K562 (cell line): ENCODE results near the gene TRIM2. TPM values are rescaled to one million over a fixed set of nuclear protein-coding genes. Genes with fewer than 3 reads are reported as not detected.

Source experiments
- ATF1 ChIP-seq, 2 experiments: fragments of 450-650 bp in 1 of 2; IDR thresholded peaks; 2 replicates each; pipeline ENCODE4 v1.6.1; 2016; ENCODE audit warnings: missing compliant biosample characterization in 1 of 2, missing genetic modification characterization in 1 of 2
- CBX5 ChIP-seq: IDR thresholded peaks from 2 replicates; pipeline ENCODE4 v1.6.1; 2014; ENCODE audit warnings: low read depth, borderline replicate concordance
- CHAMP1 ChIP-seq: fragments of 450-650 bp; IDR thresholded peaks from 2 replicates; pipeline ENCODE4 v1.6.1; 2016; ENCODE audit warnings: mild to moderate bottlenecking
- ILK ChIP-seq: fragments of 450-650 bp; IDR thresholded peaks from 2 replicates; pipeline ENCODE4 v1.6.1; 2016; ENCODE audit warnings: missing genetic modification characterization, low read depth, mild to moderate bottlenecking, missing compliant biosample characterization, moderate library complexity, borderline replicate concordance
- KDM2B ChIP-seq: fragments of 250-450 bp; sonication (Bioruptor Pico); IDR thresholded peaks from 2 replicates; pipeline ENCODE4 v1.8.0; 2021; ENCODE audit warnings: mild to moderate bottlenecking, moderate library complexity
- NCOR1 ChIP-seq: fragments of 450-650 bp; IDR thresholded peaks from 2 replicates; pipeline ENCODE4 v1.6.1; 2016; ENCODE audit warnings: mild to moderate bottlenecking, moderate library complexity
- POLR2H ChIP-seq: IDR thresholded peaks from 2 replicates; pipeline ENCODE4 v1.6.1; 2016; ENCODE audit warnings: missing genetic modification characterization, low read depth, mild to moderate bottlenecking, control low read depth, missing compliant biosample characterization, moderate library complexity
- RBM17 ChIP-seq: fragments of 200-400 bp; formaldehyde crosslinking; IDR thresholded peaks from 2 replicates; pipeline ENCODE4 v1.6.1; 2017; ENCODE audit warnings: low read depth, mild to moderate bottlenecking, low read length, borderline replicate concordance
- SAP30 ChIP-seq: fragments of 200-600 bp; sonication (generic); IDR thresholded peaks from 2 replicates; pipeline ENCODE4 v1.6.1; 2012; ENCODE audit warnings: borderline replicate concordance, low read depth, mild to moderate bottlenecking, moderate library complexity, low read length, control low read depth, inconsistent platforms; ENCODE audit not compliant: insufficient read depth, poor library complexity, severe bottlenecking
- SMAD3 ChIP-seq: fragments of 450-650 bp; formaldehyde crosslinking; conservative IDR thresholded peaks from 2 replicates; pipeline ENCODE4 v1.4.0; 2020; ENCODE audit warnings: mild to moderate bottlenecking
- SRF ChIP-seq, 2 experiments: fragments of 250-450, 450-650 bp in 1 of 2; sonication (Bioruptor Pico) in 1 of 2; sonication (generic) in 1 of 2; formaldehyde crosslinking; IDR thresholded peaks; 2 replicates each; pipeline versions ENCODE4 v1.5.0 to v1.5.1; 2020 to 2022; ENCODE audit warnings: mild to moderate bottlenecking in 1 of 2, missing genetic modification reagents in 1 of 2
- TAF1 ChIP-seq: IDR thresholded peaks from 2 replicates; pipeline ENCODE4 v1.6.1; 2011; ENCODE audit warnings: mild to moderate bottlenecking, low read length, moderate library complexity; ENCODE audit not compliant: insufficient read depth, control insufficient read depth, severe bottlenecking; ENCODE audit errors: extremely low read depth
- TAL1 ChIP-seq: fragments of 450-650 bp; IDR thresholded peaks from 2 replicates; pipeline ENCODE4 v1.6.1; 2016; ENCODE audit warnings: mild to moderate bottlenecking
- ZNF277 ChIP-seq: fragments of 250-450 bp; sonication (Bioruptor Pico); IDR thresholded peaks from 2 replicates; pipeline ENCODE4 v1.8.0; 2022; ENCODE audit warnings: inconsistent platforms, mild to moderate bottlenecking, moderate library complexity, borderline replicate concordance
- ZNF511 ChIP-seq: sonication (generic); formaldehyde crosslinking; IDR thresholded peaks from 2 replicates; pipeline ENCODE4 v1.8.0; 2022; ENCODE audit warnings: mild to moderate bottlenecking, missing genetic modification reagents
- ZNF699 ChIP-seq: fragments of 250-450 bp; sonication (Bioruptor Pico); IDR thresholded peaks from 2 replicates; pipeline ENCODE4 v1.8.0; 2021; ENCODE audit warnings: mild to moderate bottlenecking, moderate library complexity; ENCODE audit not compliant: insufficient replicate concordance
- polyA plus RNA-seq, 8 experiments: library from polyadenylated mRNA; depleted of rRNA in 4 of 8; stranded (reverse) in 5 of 8; unstranded in 3 of 8; fragments of >200 nt; fragmentation: Nextera tagmentation in 2 of 8; fragmentation: Illumina TruSeq in 1 of 8; extraction: Ambion mirVana in 2 of 8; extraction: Trizol in 1 of 8; gene quantifications; 2 replicates each; pipeline versions ENCODE4 v1.2.1 to v1.2.3, GENCODE V29; 2011 to 2014; ENCODE audit warnings: inconsistent platforms in 1 of 8, missing spikeins in 1 of 8
- total RNA-seq, 7 experiments: library from RNA; depleted of rRNA in 6 of 7; stranded (reverse); fragments of >200 nt in 6 of 7; fragmentation: Illumina TruSeq in 2 of 7; extraction: Trizol in 2 of 7; gene quantifications; 2 replicates each; pipeline versions ENCODE4 v1.2.1 to v1.2.3, GENCODE V29; 2011 to 2021; ENCODE audit warnings: low replicate concordance in 1 of 7

The TRIM2 gene
- total and polyA plus RNA-seq, 9 of the 15 experiments (the other 6 are each of a cell fraction or from before 2014, with no cell fraction given), result 0.01 to 0.41 (median 0.13) TPM; not detected in 1

- no peak for TF ChIP-seq ZNF277 (CRISPR knock-in tag)
- TF ChIP-seq ILK (tag), result no peak
- peak in 1 of 2 experiments; percentile 44; a peak in 1 of 4 replicates for TF ChIP-seq SRF (CRISPR knock-in tag; IDR thresholded peaks at IDR 0.05)
- no peak for TF ChIP-seq RBM17
- no peak for TF ChIP-seq CBX5
- TF ChIP-seq ZNF511 (CRISPR knock-in tag), result no peak; the same call in 1 of the 2 replicates
- no peak for TF ChIP-seq KDM2B (CRISPR knock-in tag)
- TF ChIP-seq ATF1 (CRISPR knock-in tag; IDR thresholded peaks at IDR 0.05), result no peak
- peak; percentile 83 for TF ChIP-seq ATF1 (tag; IDR thresholded peaks at IDR 0.05)
- 0 out of 2 replicates have a peak, but pooled peaks have one; percentile 38 for TF ChIP-seq CHAMP1
- TF ChIP-seq ZNF699 (CRISPR knock-in tag), result no peak
- peak; percentile 99 for TF ChIP-seq SAP30
- peak; percentile 7; the same call in 1 of the 2 replicates for TF ChIP-seq POLR2H (tag)
- TF ChIP-seq TAF1, result peak; percentile 75
- no peak for TF ChIP-seq TAL1
- peak; percentile 48; the same call in 1 of the 2 replicates for TF ChIP-seq NCOR1
- no peak for TF ChIP-seq SMAD3 (CRISPR knock-in tag)
Observed at GRCh38 chr4:153344131-153345011, 140.1 kb downstream of the TRIM2 start, which contains the start of gene MND1 (continued).
